GM12878 (cell line): ENCODE results near the gene LSP1. TPM values are rescaled to one million over a fixed set of nuclear protein-coding genes. Genes with fewer than 3 reads are reported as not detected.

Experiments
- ATAC-seq: fragments of 200-7000 bp; cut with Tn5 transposase; 3 replicates; pipeline ENCODE4 v1.9.1; 2020; ENCODE audit warnings: mild to moderate bottlenecking, moderate library complexity
- BruUV-seq: library from RNA; stranded (reverse); fragments of 400-500 nt; replicated peaks from 2 replicates; lab custom pipeline; 2021; lab: Mats Ljungman, UMichigan
- CTCF ChIA-PET: fragments of 300-600 bp; sonication (Branson Sonifier 250); formaldehyde crosslinking; extraction: SDS; loops from one replicate; lab custom pipeline; 2021; ENCODE audit warnings: inconsistent platforms; lab: Yijun Ruan, JAX
- POLR2A ChIA-PET: fragments of 350-600 bp; formaldehyde crosslinking; extraction: SDS; loops from one replicate; lab custom pipeline; 2021; ENCODE audit warnings: inconsistent platforms; lab: Charles Lee
- RAD21 ChIA-PET: fragments of 300-600 bp; sonication (Branson Sonifier 250); formaldehyde crosslinking; loops from one replicate; lab custom pipeline; 2023; ENCODE audit warnings: antibody characterized with exemption; ENCODE audit not compliant: unreplicated experiment; lab: Charles Lee
- SMC1A ChIA-PET: fragments of 300-600 bp; sonication (Branson Sonifier 250); formaldehyde crosslinking; loops from one replicate; lab custom pipeline; 2023; ENCODE audit not compliant: unreplicated experiment, uncharacterized antibody; lab: Charles Lee
- DNase-seq: peaks from one replicate; pipeline ENCODE4 v3.0.0-alpha.2; 2011; ENCODE audit warnings: low read depth, low spot score
- FAIRE-seq: peaks from 3 replicates; lab custom pipeline; 2011; peaks lifted over from hg19 to GRCh38; lab: Jason Lieb, UNC
- H2AFZ ChIP-seq: 2 replicates; pipeline ENCODE4 v1.6.0; 2011; ENCODE audit warnings: low read depth, low read length, control low read depth; ENCODE audit not compliant: control insufficient read depth
- H3K27ac ChIP-seq: 2 replicates; pipeline ENCODE4 v1.5.1; 2011; ENCODE audit warnings: control low read depth; ENCODE audit not compliant: control insufficient read depth, insufficient read depth
- H3K27me3 ChIP-seq, 2 experiments: replicated peaks in 1 of 2; 2 replicates each; pipeline versions ENCODE4 v1.6.0 to v1.6.1; 2011; ENCODE audit warnings: low read length in 1 of 2; ENCODE audit not compliant: control insufficient read depth in 2 of 2, insufficient read depth in 2 of 2
- H3K36me3 ChIP-seq, 2 experiments: 2 replicates each; pipeline ENCODE4 v1.5.1; 2011; ENCODE audit warnings: low read length in 1 of 2; ENCODE audit not compliant: control insufficient read depth in 2 of 2, insufficient read depth in 2 of 2
- H3K4me1 ChIP-seq: 2 replicates; pipeline ENCODE4 v1.6.1; 2011; ENCODE audit warnings: mild to moderate bottlenecking, low read length, moderate library complexity, mixed read lengths; ENCODE audit not compliant: control insufficient read depth, insufficient read depth
- H3K4me2 ChIP-seq: 2 replicates; pipeline ENCODE4 v1.6.0; 2011; ENCODE audit warnings: control low read depth; ENCODE audit not compliant: control insufficient read depth, insufficient read depth
- H3K4me3 ChIP-seq: fragments of 200-600 bp; sonication (generic); 2 replicates; pipeline ENCODE4 v1.5.1; 2016
- H3K79me2 ChIP-seq: 2 replicates; pipeline ENCODE4 v1.6.0; 2011; ENCODE audit warnings: low read length; ENCODE audit not compliant: control insufficient read depth, insufficient read depth
- H3K9ac ChIP-seq: 2 replicates; pipeline ENCODE4 v1.8.0; 2011; ENCODE audit warnings: low read length, control low read depth, mixed read lengths; ENCODE audit not compliant: control insufficient read depth, insufficient read depth
- H3K9me3 ChIP-seq: replicated peaks from 3 replicates; pipeline ENCODE4 v1.5.1; 2011; ENCODE audit warnings: mild to moderate bottlenecking, low read length; ENCODE audit not compliant: control insufficient read depth, insufficient read depth
- H4K20me1 ChIP-seq: 2 replicates; pipeline ENCODE4 v1.6.0; 2011; ENCODE audit not compliant: control insufficient read depth, insufficient read depth
- CBX5 ChIP-seq: sonication (generic); IDR thresholded peaks from 2 replicates; pipeline ENCODE4 v1.6.1; 2016; ENCODE audit warnings: low read depth, moderate library complexity, mild to moderate bottlenecking, inconsistent platforms
- CTCF ChIP-seq, 3 experiments: IDR thresholded peaks in 2 of 3; conservative IDR thresholded peaks in 1 of 3; 2 replicates each; pipeline ENCODE4 v1.5.1; 2011; ENCODE audit warnings: low read depth in 3 of 3, low read length in 3 of 3, mild to moderate bottlenecking in 3 of 3, control low read depth in 2 of 3, moderate library complexity in 2 of 3, inconsistent platforms in 1 of 3, mixed read lengths in 1 of 3; ENCODE audit not compliant: control insufficient read depth in 2 of 3, insufficient read depth in 1 of 3; ENCODE audit errors: extremely low read depth in 1 of 3
- GATAD2B ChIP-seq: fragments of 450-650 bp; conservative IDR thresholded peaks from 2 replicates; pipeline ENCODE4 v1.6.1; 2017; ENCODE audit warnings: low read depth, mild to moderate bottlenecking, moderate library complexity
- HDAC6 ChIP-seq: fragments of 200-600 bp; sonication (generic); IDR thresholded peaks from one replicate; pipeline ENCODE4 v1.8.0; 2017; ENCODE audit warnings: antibody characterized with exemption; ENCODE audit not compliant: unreplicated experiment
- NFYA ChIP-seq: IDR thresholded peaks from 2 replicates; pipeline ENCODE4 v1.6.1; 2011; ENCODE audit warnings: low read depth, mild to moderate bottlenecking, low read length, improper control_type of control experiment, borderline replicate concordance
- RB1 ChIP-seq: fragments of 450-650 bp; formaldehyde crosslinking; IDR thresholded peaks from 2 replicates; pipeline ENCODE4 v1.6.1; 2017; ENCODE audit warnings: mild to moderate bottlenecking, borderline replicate concordance
- SREBF1 ChIP-seq: IDR thresholded peaks from 2 replicates; pipeline ENCODE4 v1.6.1; 2012; ENCODE audit warnings: mild to moderate bottlenecking, low read length
- WGBS: methylation state at CpG from one replicate; pipeline ENCODE4 v1.1.6; 2016; ENCODE audit warnings: low lambda C conversion rate; ENCODE audit not compliant: insufficient replicate concordance, insufficient coverage; ENCODE audit errors: missing lambda C conversion rate; 5-methylcytosine and 5-hydroxymethylcytosine counted together
- in situ Hi-C: fragments of 300-500 bp; cut with MboI; formaldehyde crosslinking; loops from 9 replicates; pipeline ENCODE4 v1.14.3; 2018; ENCODE audit warnings: mixed read lengths
- intact Hi-C: fragments of 100-400 bp; cut with micrococcal nuclease; formaldehyde crosslinking; loops from one replicate; pipeline ENCODE4 v1.14.2; 2022; ENCODE audit not compliant: unreplicated experiment
- polyA plus RNA-seq, 11 experiments: library from polyadenylated mRNA; depleted of rRNA in 4 of 11; unstranded in 6 of 11; stranded (reverse) in 5 of 11; fragments of >200 nt; fragmentation: Nextera tagmentation in 4 of 11; fragmentation: Illumina TruSeq in 1 of 11; extraction: Ambion mirVana in 4 of 11; extraction: Trizol in 1 of 11; gene quantifications; 1 replicate in 1 of 11; 2 replicates in 10 of 11; pipeline versions ENCODE4 v1.2.1 to v1.2.3, GENCODE V29; 2011 to 2016; ENCODE audit warnings: inconsistent platforms in 2 of 11, missing spikeins in 2 of 11, low read depth in 1 of 11
- total RNA-seq, 4 experiments: library from RNA; depleted of rRNA in 3 of 4; stranded (reverse); fragments of >200 nt in 3 of 4; fragmentation: Illumina TruSeq in 1 of 4; extraction: Trizol in 1 of 4; gene quantifications; 2 replicates each; pipeline versions ENCODE4 v1.2.1 to v1.2.3, GENCODE V29; 2013 to 2021

Gene LSP1
- total and polyA plus RNA-seq, 10 of the 15 experiments (the other 5 are each of a cell fraction or from before 2014, with no cell fraction given): 19.2 to 488 (median 369) TPM

DNA sequence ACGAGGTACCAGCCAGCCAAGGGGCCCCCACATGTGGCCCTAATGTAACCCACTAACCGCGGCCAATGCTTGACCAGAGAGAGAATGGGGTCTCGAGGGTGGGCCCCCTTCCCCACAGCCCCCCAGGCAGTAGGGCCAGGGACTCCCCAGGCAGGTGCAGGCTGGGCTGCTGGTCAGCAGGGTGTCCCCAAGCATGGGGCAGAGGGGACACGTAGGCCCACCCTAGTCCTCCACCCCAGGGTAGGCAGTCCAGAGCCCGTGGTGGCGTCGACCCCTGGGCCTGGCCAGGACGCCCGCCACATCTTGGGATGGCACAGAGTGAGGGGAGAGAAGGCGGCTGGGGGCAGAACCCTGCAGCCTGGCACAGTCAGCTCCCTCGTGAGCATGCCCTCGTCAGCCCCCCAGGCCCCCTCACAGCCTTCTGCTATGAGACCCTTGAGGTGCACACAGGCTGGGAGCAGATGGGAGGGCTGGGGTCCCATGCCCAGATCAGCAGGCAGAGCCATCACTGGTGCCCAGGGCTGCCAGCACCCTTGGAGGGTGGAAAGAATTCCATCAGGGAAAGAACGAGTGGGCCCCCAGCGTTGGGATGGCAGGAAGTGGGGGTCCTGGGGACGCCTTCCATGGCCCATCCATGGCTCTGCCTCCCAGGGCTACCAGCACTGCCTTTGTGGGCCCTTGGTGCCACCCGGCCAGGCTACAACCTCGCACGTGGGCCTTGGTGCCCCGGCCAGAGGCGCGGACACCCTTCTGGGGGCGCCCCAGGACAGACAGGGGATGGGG lies 72.7 kb downstream of the LSP1 start:
- Histone ChIP-seq H3K27ac (no peak overlapping the region), H3K4me2 (no peak overlapping the region), H3K9ac (no peak overlapping the region), H3K4me3 (no peak overlapping the region), H4K20me1 (no peaks in the 10 kb centered on the region), H3K9me3 (no peaks in the 10 kb centered on the region), H2AFZ (no peak overlapping the region), H3K79me2 (no peaks in the 10 kb centered on the region), H3K36me3 (no peaks in the 10 kb centered on the region), H3K27me3 (no peaks in the 10 kb centered on the region; a peak in 2 of 4 replicates), H3K4me1 (no peaks in the 10 kb centered on the region)
- SMC1A ChIA-PET: no interaction called here
- ATAC-seq (no peak), DNase-seq (no peak), FAIRE-seq (no peak)
- CTCF ChIA-PET: no interaction called here
- RAD21 ChIA-PET: no interaction called here
- in situ Hi-C loops (no loop called here), intact Hi-C loops (no loop called here)
- TF ChIP-seq SREBF1 (no peak), CBX5 (no peak), GATAD2B (no peak), CTCF (IDR thresholded peaks at IDR 0.05 in 2 of 3, conservative IDR thresholded peaks at IDR 0.05 in 1 of 3; ENCODE audit: control insufficient read depth in 2 of 3, extremely low read depth in 1 of 3, insufficient read depth in 1 of 3, low read depth in 3 of 3, low read length in 3 of 3) (no peak), NFYA (no peak), RB1 (no peak), HDAC6 (no peak)
- WGBS: 41% methylated on average over 21 of the region's 23 CpGs
- POLR2A ChIA-PET: no interaction called here
- BruUV-seq: no TSS peak
